ENCODE measurements around the gene NR4A1. TPM values are rescaled to one million over a fixed set of nuclear protein-coding genes. Genes with fewer than 3 reads are reported as not detected.

The NR4A1 gene
- polyA plus RNA-seq, 1 donor (not counting 4 experiments of a cell fraction or from before 2014, with no cell fraction given) = 3.9 TPM

- Histone ChIP-seq H3K4me2 (ENCODE audit: control insufficient read depth, extremely low read depth, insufficient read depth, low read depth, low read length) (no peak overlapping the region), H3K79me2 (ENCODE audit: control insufficient read depth, insufficient read depth, low read length) (no peaks in the 10 kb centered on the region), H3K27me3 (ENCODE audit: control insufficient read depth, extremely low read depth, insufficient read depth, low read length) (peaks cover 7% of the 10 kb centered on the region), H3K27ac (ENCODE audit: control insufficient read depth, insufficient read depth, low read length) (no peak overlapping the region), H3K36me3 (ENCODE audit: control insufficient read depth in 2 of 2, extremely low read depth in 1 of 2, insufficient read depth in 2 of 2, low read length in 2 of 2) (no peaks in the 10 kb centered on the region), H4K20me1 (ENCODE audit: control insufficient read depth, extremely low read depth, insufficient read depth, low read length) (no peaks in the 10 kb centered on the region), H2AFZ (ENCODE audit: control insufficient read depth, low read length) (no peak overlapping the region), H3K9me3 (ENCODE audit: control insufficient read depth, low read depth, low read length) (no peaks in the 10 kb centered on the region), H3K9ac (ENCODE audit: control insufficient read depth, extremely low read depth, insufficient read depth, low read length) (no peak overlapping the region), H3K4me3 (ENCODE audit: control insufficient read depth in 2 of 3, extremely low read depth in 1 of 3, insufficient read depth in 2 of 3, low read depth in 1 of 3, low read length in 3 of 3) (no peak overlapping the region), H3K9me1 (ENCODE audit: control insufficient read depth, extremely low read depth, insufficient read depth, low read length) (no peaks in the 10 kb centered on the region), H3K4me1 (ENCODE audit: control insufficient read depth, extremely low read depth, insufficient read depth, low read length) (peaks cover 6% of the 10 kb centered on the region)
- dilution Hi-C loops (cut with MboI; ENCODE audit: extremely low pct_ligation_motif_present, low sequenced_read_pairs) = no loop called here
- no peak for FAIRE-seq
- DNase-seq (ENCODE audit: low read depth, low spot score) = no peak
- TF ChIP-seq EZH2 (IDR thresholded peaks at IDR 0.05; ENCODE audit: low read length) (no peak), CTCF (optimal IDR thresholded peaks at IDR 0.05 in 1 of 3, IDR thresholded peaks at IDR 0.05 in 1 of 3, conservative IDR thresholded peaks at IDR 0.05 in 1 of 3; ENCODE audit: extremely low read depth in 1 of 3, insufficient read depth in 2 of 3, low read length in 3 of 3) (peak; percentile 66 to 82 (median 78))
Measured at GRCh38 chr12:52020539-52021336, 30.5 kb upstream of the NR4A1 start.

GRCh38 chr12:52022841-52023181 is 28.4 kb upstream of the NR4A1 start:
- H3K79me2 ChIP-seq (ENCODE audit: control insufficient read depth, insufficient read depth, low read length) = no peaks in the 10 kb centered on the region
- DNase-seq (ENCODE audit: low read depth, low spot score) (no peak), FAIRE-seq (no peak)
- H4K20me1 ChIP-seq (ENCODE audit: control insufficient read depth, extremely low read depth, insufficient read depth, low read length) = no peaks in the 10 kb centered on the region
- H3K36me3 ChIP-seq (ENCODE audit: control insufficient read depth in 2 of 2, extremely low read depth in 1 of 2, insufficient read depth in 2 of 2, low read length in 2 of 2) = no peaks in the 10 kb centered on the region
- dilution Hi-C loops (cut with MboI; ENCODE audit: extremely low pct_ligation_motif_present, low sequenced_read_pairs) = no loop called here
- H3K27ac ChIP-seq (ENCODE audit: control insufficient read depth, insufficient read depth, low read length) = no peak overlapping the region
- peak overlapping the region; percentile 70 for H3K4me2 ChIP-seq (ENCODE audit: control insufficient read depth, extremely low read depth, insufficient read depth, low read depth, low read length)
- H2AFZ ChIP-seq (ENCODE audit: control insufficient read depth, low read length) = peak overlapping the region; percentile 20
- peak overlapping the region in 2 of 3 experiments; percentile 44 to 48 for H3K4me3 ChIP-seq (ENCODE audit: control insufficient read depth in 2 of 3, extremely low read depth in 1 of 3, insufficient read depth in 2 of 3, low read depth in 1 of 3, low read length in 3 of 3)
- no peak overlapping the region for H3K9ac ChIP-seq (ENCODE audit: control insufficient read depth, extremely low read depth, insufficient read depth, low read length)
- H3K9me3 ChIP-seq (ENCODE audit: control insufficient read depth, low read depth, low read length) = no peaks in the 10 kb centered on the region
- H3K9me1 ChIP-seq (ENCODE audit: control insufficient read depth, extremely low read depth, insufficient read depth, low read length) = no peaks in the 10 kb centered on the region
- H3K4me1 ChIP-seq (ENCODE audit: control insufficient read depth, extremely low read depth, insufficient read depth, low read length) = peaks cover 6% of the 10 kb centered on the region
- peaks cover 7% of the 10 kb centered on the region for H3K27me3 ChIP-seq (ENCODE audit: control insufficient read depth, extremely low read depth, insufficient read depth, low read length)
- no peak for TF ChIP-seq CTCF (optimal IDR thresholded peaks at IDR 0.05 in 1 of 3, IDR thresholded peaks at IDR 0.05 in 1 of 3, conservative IDR thresholded peaks at IDR 0.05 in 1 of 3; ENCODE audit: extremely low read depth in 1 of 3, insufficient read depth in 2 of 3, low read length in 3 of 3)
- TF ChIP-seq EZH2 (IDR thresholded peaks at IDR 0.05; ENCODE audit: low read length) = no peak

Data from keratinocyte (primary cell).